KOPT-K1 (cell line): ENCODE results near the gene ZMAT5.

Experiments used
- H3K27ac ChIP-seq: fragments of 200-600 bp; sonication (generic); 2 replicates; pipeline ENCODE4 v1.5.1; 2016; ENCODE audit warnings: antibody characterized with exemption, mild to moderate bottlenecking, low read depth, low read length; ENCODE audit not compliant: poor library complexity, severe bottlenecking
- H3K36me3 ChIP-seq: fragments of 200-600 bp; sonication (generic); 2 replicates; pipeline ENCODE4 v1.5.1; 2017; ENCODE audit warnings: antibody characterized with exemption, mild to moderate bottlenecking, low read length, moderate library complexity; ENCODE audit not compliant: insufficient read depth
- H3K9me3 ChIP-seq: fragments of 200-600 bp; sonication (generic); 2 replicates; pipeline ENCODE4 v1.5.1; 2017; ENCODE audit warnings: antibody characterized with exemption, low read length, mild to moderate bottlenecking; ENCODE audit not compliant: insufficient read depth, poor library complexity, severe bottlenecking

The ZMAT5 gene

GRCh38 chr22:29766632-29767170 lies at the start of gene ZMAT5:
TSS of gene ZMAT5 (minus strand) at chr22:29767007. CDS start at chr22:29748544, 18,463 bp downstream.
- peaks cover 29% of the 10 kb centered on the region for H3K36me3 ChIP-seq
- no peaks in the 10 kb centered on the region for H3K9me3 ChIP-seq
- H3K27ac ChIP-seq, result peak within 1 kb of the TSS; percentile 76

- H3K9me3 ChIP-seq, result no peaks in the 10 kb centered on the region
- H3K27ac ChIP-seq, result no peak overlapping the region
- H3K36me3 ChIP-seq, result peaks cover 99% of the 10 kb centered on the region
Measured at GRCh38 chr22:29816539-29816938, 49.7 kb upstream of the ZMAT5 start.

GRCh38 chr22:29816128-29816527 lies 49.3 kb upstream of the ZMAT5 start:
- no peaks in the 10 kb centered on the region for H3K9me3 ChIP-seq
- no peak overlapping the region for H3K27ac ChIP-seq
- peaks cover 99% of the 10 kb centered on the region for H3K36me3 ChIP-seq

GRCh38 chr22:29815580-29815979 lies 48.8 kb upstream of the ZMAT5 start:
- Histone ChIP-seq H3K36me3 (peaks cover 99% of the 10 kb centered on the region), H3K27ac (no peak overlapping the region), H3K9me3 (no peaks in the 10 kb centered on the region)

- H3K27ac ChIP-seq, result no peak overlapping the region
- H3K36me3 ChIP-seq, result peaks cover 97% of the 10 kb centered on the region
- no peaks in the 10 kb centered on the region for H3K9me3 ChIP-seq
Measured at GRCh38 chr22:29814003-29814402, 47.2 kb upstream of the ZMAT5 start.

GRCh38 chr22:29813563-29813962 lies 46.8 kb upstream of the ZMAT5 start:
- Histone ChIP-seq H3K36me3 (peaks cover 95% of the 10 kb centered on the region), H3K27ac (no peak overlapping the region), H3K9me3 (no peaks in the 10 kb centered on the region)

- Histone ChIP-seq H3K9me3 (no peaks in the 10 kb centered on the region), H3K36me3 (peaks cover 95% of the 10 kb centered on the region), H3K27ac (no peak overlapping the region)
Measured at GRCh38 chr22:29813126-29813525, 46.3 kb upstream of the ZMAT5 start.

- no peaks in the 10 kb centered on the region for H3K9me3 ChIP-seq
- peaks cover 95% of the 10 kb centered on the region for H3K36me3 ChIP-seq
- H3K27ac ChIP-seq, result no peak overlapping the region
Measured at GRCh38 chr22:29811377-29811776, 44.6 kb upstream of the ZMAT5 start.

- Histone ChIP-seq H3K36me3 (peaks cover 95% of the 10 kb centered on the region), H3K9me3 (no peaks in the 10 kb centered on the region), H3K27ac (no peak overlapping the region)
Measured at GRCh38 chr22:29810216-29810615, 43.4 kb upstream of the ZMAT5 start.

GRCh38 chr22:29806196-29806595 lies 39.4 kb upstream of the ZMAT5 start:
- peaks cover 90% of the 10 kb centered on the region for H3K36me3 ChIP-seq
- H3K27ac ChIP-seq, result no peak overlapping the region
- H3K9me3 ChIP-seq, result no peaks in the 10 kb centered on the region

- peaks cover 90% of the 10 kb centered on the region for H3K36me3 ChIP-seq
- H3K9me3 ChIP-seq, result no peaks in the 10 kb centered on the region
- H3K27ac ChIP-seq, result no peak overlapping the region
Measured at GRCh38 chr22:29804985-29805384, 38.2 kb upstream of the ZMAT5 start.

GRCh38 chr22:29803190-29803589 lies 36.4 kb upstream of the ZMAT5 start:
- Histone ChIP-seq H3K36me3 (peaks cover 96% of the 10 kb centered on the region), H3K27ac (no peak overlapping the region), H3K9me3 (no peaks in the 10 kb centered on the region)

- Histone ChIP-seq H3K27ac (no peak overlapping the region), H3K36me3 (peaks cover 96% of the 10 kb centered on the region), H3K9me3 (no peaks in the 10 kb centered on the region)
Measured at GRCh38 chr22:29801796-29802195, 35.0 kb upstream of the ZMAT5 start.

GRCh38 chr22:29801153-29801552 lies 34.3 kb upstream of the ZMAT5 start:
- H3K36me3 ChIP-seq, result peaks cover 96% of the 10 kb centered on the region
- no peaks in the 10 kb centered on the region for H3K9me3 ChIP-seq
- H3K27ac ChIP-seq, result no peak overlapping the region

- Histone ChIP-seq H3K9me3 (no peaks in the 10 kb centered on the region), H3K27ac (peak overlapping the region; percentile 51), H3K36me3 (peaks cover 95% of the 10 kb centered on the region)
Measured at GRCh38 chr22:29799217-29799680, 32.4 kb upstream of the ZMAT5 start.

- Histone ChIP-seq H3K9me3 (no peaks in the 10 kb centered on the region), H3K27ac (peak overlapping the region; percentile 51), H3K36me3 (peaks cover 92% of the 10 kb centered on the region)
Measured at GRCh38 chr22:29798801-29799200, 32.0 kb upstream of the ZMAT5 start.
